GM10847 (cell line): Measurements from ENCODE around the gene PRPF18.

ENCODE experiments used
- POLR2A ChIP-seq: IDR thresholded peaks from 2 replicates; pipeline ENCODE4 v1.6.1; 2011; ENCODE audit not compliant: insufficient read length; ENCODE audit errors: extremely low read depth

The PRPF18 gene

DNA sequence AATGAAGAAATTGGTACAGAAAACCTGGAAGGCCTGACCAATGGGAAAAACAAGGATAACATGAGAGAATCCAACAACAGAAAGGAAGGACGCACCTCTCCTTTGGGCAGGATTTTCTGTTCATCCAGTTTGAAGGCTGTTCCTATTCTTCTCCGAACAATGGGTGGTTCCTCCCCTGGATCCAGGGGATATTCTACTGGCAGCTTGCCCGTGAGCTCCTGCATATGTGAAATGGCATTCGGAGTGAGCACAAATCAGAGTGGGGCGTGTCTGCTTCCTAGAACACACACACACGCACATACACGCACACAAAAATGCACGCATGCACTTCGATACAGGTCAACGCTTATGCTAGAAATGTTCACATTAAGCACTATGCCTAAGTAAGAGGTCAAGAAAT, 83.5 kb downstream of the PRPF18 start:
- TF ChIP-seq POLR2A = no peak

DNA sequence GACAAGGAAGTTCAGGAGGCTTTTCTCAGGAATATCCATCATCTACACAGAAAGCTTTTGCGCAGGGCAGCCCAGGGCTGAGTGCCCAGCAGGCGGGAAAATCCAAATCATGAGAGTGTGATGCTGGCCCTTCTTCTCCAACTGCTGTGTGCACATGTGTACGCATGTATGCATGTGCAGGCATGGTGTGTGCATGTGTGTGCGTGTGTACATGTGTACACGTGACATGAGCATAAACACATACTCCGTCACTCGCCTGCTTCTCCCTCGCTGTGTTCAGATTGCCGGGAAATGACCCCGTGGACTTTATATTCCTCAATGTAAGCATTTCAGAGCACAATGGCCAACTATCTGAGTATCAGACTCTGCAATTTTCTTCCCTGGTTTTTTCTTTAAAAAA, 85.1 kb downstream of the PRPF18 start:
- no peak for TF ChIP-seq POLR2A

DNA sequence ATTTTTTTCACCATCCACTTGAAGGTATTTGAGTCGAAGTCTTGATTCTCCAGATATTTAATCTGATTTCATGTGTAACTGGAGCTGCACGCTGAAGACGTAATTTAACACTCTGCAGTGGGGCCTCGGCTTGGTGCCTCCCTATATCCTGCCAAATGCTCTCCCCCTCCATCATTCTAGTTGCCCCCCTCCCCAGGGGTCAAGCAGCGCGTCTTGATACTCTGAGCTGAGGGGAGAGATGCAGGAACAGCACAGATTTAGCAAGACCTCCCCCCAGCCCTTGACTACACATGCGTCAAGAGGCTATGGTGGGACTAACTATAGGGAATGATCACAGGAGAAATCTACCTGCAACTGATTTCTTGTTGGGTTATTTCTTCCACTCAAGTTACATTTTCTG, 85.8 kb downstream of the PRPF18 start:
- no peak for TF ChIP-seq POLR2A

DNA sequence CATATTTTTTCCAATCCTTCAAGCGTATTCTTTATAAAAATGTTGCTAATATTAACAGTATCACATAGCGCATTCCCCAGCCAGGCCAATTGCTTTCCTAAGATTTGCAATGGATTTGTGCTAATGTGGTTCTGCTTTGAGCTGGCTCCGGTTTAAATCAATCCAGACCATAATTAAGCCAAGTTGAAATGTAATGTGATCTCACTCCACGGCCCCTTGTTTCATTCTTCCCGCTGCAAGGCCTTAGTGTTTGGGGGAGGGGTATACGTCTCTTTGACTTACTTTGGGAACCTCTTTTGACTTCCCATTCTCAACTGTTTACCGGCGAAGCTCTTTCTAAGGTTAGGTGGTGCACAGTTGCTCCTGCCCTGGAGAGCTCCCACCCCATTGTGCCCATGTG, 86.4 kb downstream of the PRPF18 start:
- no peak for TF ChIP-seq POLR2A

DNA sequence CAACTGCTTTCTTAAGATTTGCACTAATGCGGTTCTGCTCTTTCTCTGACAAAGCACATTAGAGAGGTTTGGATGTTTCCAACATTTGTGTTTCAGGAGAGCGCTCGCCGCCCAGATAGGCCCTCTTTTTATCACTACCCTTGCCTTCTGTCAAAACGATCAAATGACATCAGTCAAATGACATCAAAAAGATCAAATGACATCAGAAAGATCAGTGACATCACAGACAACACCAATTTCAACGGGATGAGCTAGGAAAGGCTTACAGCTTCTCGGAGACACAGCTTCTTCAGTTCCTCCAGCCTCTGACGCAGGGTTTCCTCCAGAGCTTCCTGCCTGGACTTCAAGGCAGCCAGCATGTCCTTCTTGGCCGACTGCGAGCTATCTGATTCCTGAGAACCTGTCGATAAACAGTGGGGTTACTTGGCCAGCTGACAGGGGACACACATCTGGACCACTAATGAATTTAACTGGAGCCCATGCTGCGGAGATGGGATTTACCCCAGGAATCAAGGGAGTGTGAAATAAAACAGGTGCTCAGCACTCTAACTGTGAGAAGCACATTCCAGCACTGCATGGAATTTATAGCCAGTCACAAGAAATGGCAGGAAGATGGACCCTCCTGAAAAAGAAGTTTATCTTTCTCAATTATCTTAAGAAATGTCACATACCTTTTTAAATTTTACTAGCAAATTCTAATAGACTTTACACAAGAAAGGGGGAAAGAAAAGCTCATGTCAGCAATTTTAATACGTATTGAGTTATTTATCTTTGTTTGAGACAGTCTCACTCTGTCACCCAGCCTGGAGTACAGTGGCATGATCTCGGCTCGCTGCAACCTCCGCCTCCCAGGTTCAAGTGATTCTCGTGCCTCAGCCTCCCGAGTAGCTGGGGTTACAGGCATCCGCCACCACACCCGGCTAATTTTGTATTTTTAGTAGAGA, 88.2 kb downstream of the PRPF18 start:
- no peak for TF ChIP-seq POLR2A

DNA sequence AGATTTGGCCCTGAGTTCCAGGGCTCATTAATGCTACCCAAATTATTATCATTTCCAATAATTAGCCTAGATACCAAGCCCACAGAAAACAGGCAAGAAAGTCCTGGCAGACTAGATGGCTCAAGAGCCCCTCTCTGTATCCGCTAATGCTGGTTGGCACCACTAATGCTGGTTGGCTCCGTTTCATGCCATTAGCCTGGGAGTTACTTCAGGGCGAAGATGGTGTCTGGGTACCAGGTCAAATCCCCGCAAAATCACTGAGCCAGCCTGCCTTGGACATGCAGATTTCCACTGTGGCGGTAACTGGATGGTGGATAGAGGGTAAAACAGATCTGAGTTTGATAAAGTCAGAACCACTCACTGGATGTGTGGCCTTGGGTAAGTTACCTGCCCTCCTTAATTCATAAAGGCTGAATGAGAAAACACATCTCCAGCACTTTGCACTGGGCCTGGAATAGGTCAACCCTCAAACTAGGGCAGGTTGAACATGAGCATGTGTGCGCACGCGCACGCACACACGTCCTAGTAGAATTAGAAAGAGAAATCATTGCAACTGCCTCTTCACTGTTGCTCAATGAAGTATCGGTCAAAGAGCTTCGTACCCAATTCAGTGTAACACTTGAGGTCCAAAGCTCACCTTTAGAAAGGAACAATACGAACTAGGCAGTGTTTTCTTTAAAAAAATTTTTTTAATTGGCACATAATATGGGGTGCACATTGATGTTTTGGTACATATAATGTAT, 91.5 kb downstream of the PRPF18 start:
- TF ChIP-seq POLR2A = no peak
